GM23248 (cell line): ENCODE measurements around the gene PHOSPHO2.
"Not testable (repeated sequence)": the region's sequence is repeated elsewhere in the genome, so short reads cannot be mapped to it uniquely, and the experiment has no call there.

ENCODE experiments used
- EZH2 ChIP-seq: fragments of 200-600 bp; sonication (generic); IDR thresholded peaks from 2 replicates; pipeline ENCODE4 v1.6.1; 2018; ENCODE audit warnings: antibody characterized with exemption, mild to moderate bottlenecking; ENCODE audit not compliant: insufficient read depth, poor library complexity, severe bottlenecking
- EZH2phosphoT487 ChIP-seq: fragments of 200-600 bp; sonication (generic); IDR thresholded peaks from 2 replicates; pipeline ENCODE4 v1.6.1; 2018; ENCODE audit warnings: antibody characterized with exemption, moderate library complexity, mild to moderate bottlenecking, low read depth; ENCODE audit not compliant: insufficient read depth

- TF ChIP-seq EZH2, EZH2phosphoT487: not testable (repeated sequence)
These were observed 7.4 kb upstream of the PHOSPHO2 start for GRCh38 chr2:169686825-169687224.
